Lower lobe of right lung (tissue), 2 donors: ENCODE data around the gene PPP1R12A. TPM values are rescaled to one million over a fixed set of nuclear protein-coding genes. Genes with fewer than 3 reads are reported as not detected.

Experiments
- ATAC-seq, 2 donors: fragments of 200-7000 bp; cut with Tn5 transposase; one replicate each; pipeline ENCODE4 v1.9.1; 2020 to 2022; ENCODE audit warnings: mild to moderate bottlenecking in 2 of 2, moderate library complexity in 2 of 2
- DNase-seq: peaks from one replicate; pipeline ENCODE4 v3.0.0-alpha.2; 2020
- H3K27ac ChIP-seq: fragments of 200-600 bp; one replicate; pipeline ENCODE4 v1.8.0; 2022
- H3K27me3 ChIP-seq: fragments of 200-600 bp; one replicate; pipeline ENCODE4 v1.8.0; 2022; ENCODE audit warnings: low read depth
- H3K36me3 ChIP-seq: fragments of 200-600 bp; one replicate; pipeline ENCODE4 v1.8.0; 2022; ENCODE audit warnings: mild to moderate bottlenecking
- H3K4me1 ChIP-seq: fragments of 200-600 bp; one replicate; pipeline ENCODE4 v1.8.0; 2022
- H3K4me3 ChIP-seq: fragments of 200-600 bp; one replicate; pipeline ENCODE4 v1.8.0; 2022; ENCODE audit warnings: mild to moderate bottlenecking
- H3K9me3 ChIP-seq: fragments of 200-600 bp; one replicate; pipeline ENCODE4 v1.8.0; 2022
- intact Hi-C: fragments of 100-400 bp; cut with DNase I; formaldehyde crosslinking; loops from one replicate; pipeline ENCODE4 v1.11.0; 2022
- total RNA-seq: library from RNA; stranded (reverse); fragmentation: NEBNext Ultra II Directional; extraction: Animal tissue kit (Norgen Biotek cat#: 25700); gene quantifications from one replicate; pipeline ENCODE4 v1.2.1, GENCODE V29; 2021
- TF ChIP-seq, protein P1 (sequence below): fragments of 200-600 bp; IDR thresholded peaks from one replicate; pipeline ENCODE4 v1.8.0; 2022; ENCODE audit warnings: antibody characterized with exemption, mild to moderate bottlenecking
- donor health status: DM: no; HTN: yes; CAD: no; lungs with severe emphysema.

Gene PPP1R12A
- total RNA-seq, 1 donor from 2014 or later = 84.1 TPM

DNA sequence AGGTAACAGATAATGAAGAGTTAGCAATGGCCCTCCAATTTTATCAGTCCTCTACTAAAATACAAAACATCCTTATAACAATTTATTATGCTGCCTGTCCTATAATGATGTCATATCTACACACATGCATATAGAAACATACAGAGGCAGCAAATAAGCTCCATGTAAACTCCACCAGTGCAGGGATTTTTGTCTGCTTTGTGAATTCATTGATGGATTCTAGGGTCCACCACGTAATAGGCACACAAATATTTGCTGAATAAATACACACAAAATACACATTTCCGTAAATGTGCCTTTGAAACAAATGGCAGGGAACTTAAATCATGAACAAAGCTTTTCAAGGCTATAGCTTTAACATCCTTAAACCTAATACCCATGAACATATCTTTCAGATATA lies 34.7 kb downstream of the PPP1R12A start:
- peaks cover 58% of the 10 kb centered on the region for H3K4me1 ChIP-seq
- DNase-seq (no peak), ATAC-seq (no peak)
- H3K36me3 ChIP-seq = no peaks in the 10 kb centered on the region
- H3K27ac ChIP-seq = no peak overlapping the region
- no peaks in the 10 kb centered on the region for H3K9me3 ChIP-seq
- no peaks in the 10 kb centered on the region for H3K27me3 ChIP-seq
- TF ChIP-seq, protein P1, sequence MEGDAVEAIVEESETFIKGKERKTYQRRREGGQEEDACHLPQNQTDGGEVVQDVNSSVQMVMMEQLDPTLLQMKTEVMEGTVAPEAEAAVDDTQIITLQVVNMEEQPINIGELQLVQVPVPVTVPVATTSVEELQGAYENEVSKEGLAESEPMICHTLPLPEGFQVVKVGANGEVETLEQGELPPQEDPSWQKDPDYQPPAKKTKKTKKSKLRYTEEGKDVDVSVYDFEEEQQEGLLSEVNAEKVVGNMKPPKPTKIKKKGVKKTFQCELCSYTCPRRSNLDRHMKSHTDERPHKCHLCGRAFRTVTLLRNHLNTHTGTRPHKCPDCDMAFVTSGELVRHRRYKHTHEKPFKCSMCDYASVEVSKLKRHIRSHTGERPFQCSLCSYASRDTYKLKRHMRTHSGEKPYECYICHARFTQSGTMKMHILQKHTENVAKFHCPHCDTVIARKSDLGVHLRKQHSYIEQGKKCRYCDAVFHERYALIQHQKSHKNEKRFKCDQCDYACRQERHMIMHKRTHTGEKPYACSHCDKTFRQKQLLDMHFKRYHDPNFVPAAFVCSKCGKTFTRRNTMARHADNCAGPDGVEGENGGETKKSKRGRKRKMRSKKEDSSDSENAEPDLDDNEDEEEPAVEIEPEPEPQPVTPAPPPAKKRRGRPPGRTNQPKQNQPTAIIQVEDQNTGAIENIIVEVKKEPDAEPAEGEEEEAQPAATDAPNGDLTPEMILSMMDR = no peak
- H3K4me3 ChIP-seq = no peak overlapping the region
- intact Hi-C loops = no loop called here

DNA sequence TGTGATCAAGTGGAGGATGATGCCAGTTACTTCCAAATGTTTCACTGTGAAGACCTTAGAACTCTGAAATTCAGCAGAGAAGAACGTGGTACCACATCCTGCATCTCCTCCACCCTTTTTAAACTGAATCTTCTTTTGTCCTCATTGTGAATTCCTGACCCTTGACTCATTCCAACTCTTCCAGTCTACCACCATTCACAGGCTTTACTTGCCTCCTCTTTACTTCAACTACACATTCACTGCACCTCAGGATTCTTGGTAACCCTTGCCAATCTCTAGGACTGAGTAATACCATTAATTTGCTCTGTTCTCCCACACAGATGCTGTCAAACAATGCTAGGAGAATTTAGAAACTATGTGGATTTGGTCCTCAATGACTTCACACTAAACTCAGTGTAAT lies 37.3 kb downstream of the PPP1R12A start:
- Histone ChIP-seq H3K27ac (no peak overlapping the region), H3K4me3 (no peak overlapping the region), H3K9me3 (no peaks in the 10 kb centered on the region), H3K4me1 (peaks cover 51% of the 10 kb centered on the region), H3K36me3 (no peaks in the 10 kb centered on the region), H3K27me3 (no peaks in the 10 kb centered on the region)
- ATAC-seq = no peak
- intact Hi-C loops = no loop called here
- TF ChIP-seq, protein P1 = no peak
- no peak for DNase-seq

DNA sequence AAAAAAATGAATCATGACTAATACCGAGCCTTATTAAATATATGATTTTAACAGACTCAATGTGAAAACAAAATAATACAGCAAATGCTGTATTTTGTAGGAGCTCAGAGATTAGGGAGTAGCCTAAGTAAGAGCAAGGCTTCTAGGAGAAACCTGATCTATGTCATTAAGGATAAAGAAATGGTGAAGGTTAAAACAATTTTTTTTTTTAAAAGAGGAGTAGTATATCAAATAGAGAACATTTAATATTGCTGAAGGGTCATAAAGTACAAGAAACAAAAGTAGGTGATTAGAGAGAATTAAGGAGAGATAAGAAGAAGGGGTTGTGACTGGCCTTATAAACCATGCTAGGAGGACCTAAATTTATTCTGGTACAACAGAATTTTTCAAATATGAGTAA lies 39.1 kb downstream of the PPP1R12A start:
- TF ChIP-seq, protein P1 = no peak
- no peak for ATAC-seq
- H3K4me1 ChIP-seq = peaks cover 37% of the 10 kb centered on the region
- H3K36me3 ChIP-seq = no peaks in the 10 kb centered on the region
- DNase-seq = no peak
- H3K9me3 ChIP-seq = no peaks in the 10 kb centered on the region
- intact Hi-C loops = no loop called here
- H3K4me3 ChIP-seq = no peak overlapping the region
- H3K27me3 ChIP-seq = no peaks in the 10 kb centered on the region
- H3K27ac ChIP-seq = no peak overlapping the region

DNA sequence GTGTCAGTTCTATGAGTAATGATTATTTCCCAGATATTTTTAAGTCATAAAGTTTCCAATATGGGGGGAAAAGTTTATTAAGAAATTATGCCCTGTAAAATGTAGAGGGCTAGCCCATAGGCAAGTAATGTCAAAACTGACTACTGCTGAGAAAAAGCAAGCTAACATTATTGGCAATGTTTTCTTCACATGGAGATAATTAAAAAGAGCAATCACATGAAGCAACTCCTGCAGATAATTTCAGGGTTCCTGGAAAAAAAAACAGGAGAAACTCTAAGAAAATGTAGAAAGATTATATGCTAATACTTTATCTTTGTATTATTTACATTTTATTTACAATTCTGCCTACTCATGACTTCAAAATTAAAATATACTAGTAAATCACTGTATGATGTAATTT lies 39.8 kb downstream of the PPP1R12A start:
- DNase-seq (no peak), ATAC-seq (no peak)
- TF ChIP-seq, protein P1 = no peak
- H3K36me3 ChIP-seq = no peaks in the 10 kb centered on the region
- intact Hi-C loops = no loop called here
- no peaks in the 10 kb centered on the region for H3K9me3 ChIP-seq
- no peak overlapping the region for H3K27ac ChIP-seq
- H3K4me1 ChIP-seq = peaks cover 33% of the 10 kb centered on the region
- H3K27me3 ChIP-seq = no peaks in the 10 kb centered on the region
- no peak overlapping the region for H3K4me3 ChIP-seq

DNA sequence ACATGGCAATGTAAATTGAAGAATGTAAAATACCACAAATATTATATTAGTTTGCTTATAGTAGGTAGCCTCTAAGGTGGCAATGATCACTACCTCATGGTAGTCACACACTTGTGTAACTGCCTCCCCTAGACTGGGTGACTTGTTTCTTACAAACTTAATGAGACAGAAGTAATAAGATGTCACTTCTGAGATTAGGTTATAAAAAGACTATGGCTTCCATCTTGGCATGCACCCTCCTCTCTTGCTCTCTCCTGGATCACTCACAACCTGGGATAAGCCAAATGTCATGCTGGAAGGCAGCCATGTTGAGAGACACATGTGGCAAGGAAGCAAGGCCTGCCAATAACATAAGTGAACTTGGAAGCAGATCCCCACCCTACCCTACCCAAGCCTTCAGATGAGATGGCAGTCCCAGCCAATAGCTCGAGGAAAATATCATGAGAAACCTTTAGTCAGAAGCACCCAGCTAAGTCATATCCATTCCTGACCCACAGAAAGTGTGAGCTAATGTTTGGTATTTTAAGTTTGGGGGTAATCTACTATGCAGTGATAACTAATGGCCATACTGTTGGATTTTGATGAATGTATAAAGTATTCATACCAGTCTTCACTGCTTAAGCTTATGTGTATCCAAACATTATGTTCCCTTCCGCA lies 43.3 kb downstream of the PPP1R12A start:
- Histone ChIP-seq H3K27ac (no peak overlapping the region), H3K27me3 (no peaks in the 10 kb centered on the region), H3K9me3 (no peaks in the 10 kb centered on the region), H3K36me3 (no peaks in the 10 kb centered on the region), H3K4me3 (no peak overlapping the region), H3K4me1 (peaks cover 33% of the 10 kb centered on the region)
- TF ChIP-seq, protein P1 = no peak
- ATAC-seq = no peak
- no peak for DNase-seq
- intact Hi-C loops = no loop called here
